GM15510 (cell line): ENCODE results near the gene CREB1.

Source experiments
- POLR2A ChIP-seq: IDR thresholded peaks from 3 replicates; pipeline ENCODE4 v1.6.1; 2011; ENCODE audit warnings: borderline replicate concordance; ENCODE audit not compliant: insufficient read length; ENCODE audit errors: extremely low read depth

Gene CREB1

GRCh38 chr2:207525296-207525695 is 4.5 kb upstream of the CREB1 start:
- TF ChIP-seq POLR2A = no peak

- no peak for TF ChIP-seq POLR2A
Observed at GRCh38 chr2:207528980-207529329, 807 bp upstream of the CREB1 start.

GRCh38 chr2:207530160-207531031 is 634 bp downstream of the CREB1 start:
- TF ChIP-seq POLR2A = peak; percentile 27

GRCh38 chr2:207531032-207531952 is 1.5 kb downstream of the CREB1 start:
- no peak for TF ChIP-seq POLR2A

- TF ChIP-seq POLR2A = no peak
Observed at GRCh38 chr2:207532676-207533075, 2.9 kb downstream of the CREB1 start.

GRCh38 chr2:207533461-207534008 is 3.8 kb downstream of the CREB1 start:
- no peak for TF ChIP-seq POLR2A

GRCh38 chr2:207534417-207534816 is 4.7 kb downstream of the CREB1 start:
- TF ChIP-seq POLR2A = no peak

- TF ChIP-seq POLR2A = no peak
Observed at GRCh38 chr2:207539470-207539869, 9.7 kb downstream of the CREB1 start.

- no peak for TF ChIP-seq POLR2A
Observed at GRCh38 chr2:207540431-207540830, 10.7 kb downstream of the CREB1 start.

- TF ChIP-seq POLR2A = no peak
Observed at GRCh38 chr2:207541933-207542332, 12.2 kb downstream of the CREB1 start.

GRCh38 chr2:207543272-207543671 is 13.5 kb downstream of the CREB1 start:
- no peak for TF ChIP-seq POLR2A

- TF ChIP-seq POLR2A = no peak
Observed at GRCh38 chr2:207546822-207547221, 17.1 kb downstream of the CREB1 start.

GRCh38 chr2:207549145-207549544 is 19.4 kb downstream of the CREB1 start:
- no peak for TF ChIP-seq POLR2A

GRCh38 chr2:207558079-207558491 is 28.3 kb downstream of the CREB1 start:
- no peak for TF ChIP-seq POLR2A
